ENCODE measurements around the gene MPO.

DNA sequence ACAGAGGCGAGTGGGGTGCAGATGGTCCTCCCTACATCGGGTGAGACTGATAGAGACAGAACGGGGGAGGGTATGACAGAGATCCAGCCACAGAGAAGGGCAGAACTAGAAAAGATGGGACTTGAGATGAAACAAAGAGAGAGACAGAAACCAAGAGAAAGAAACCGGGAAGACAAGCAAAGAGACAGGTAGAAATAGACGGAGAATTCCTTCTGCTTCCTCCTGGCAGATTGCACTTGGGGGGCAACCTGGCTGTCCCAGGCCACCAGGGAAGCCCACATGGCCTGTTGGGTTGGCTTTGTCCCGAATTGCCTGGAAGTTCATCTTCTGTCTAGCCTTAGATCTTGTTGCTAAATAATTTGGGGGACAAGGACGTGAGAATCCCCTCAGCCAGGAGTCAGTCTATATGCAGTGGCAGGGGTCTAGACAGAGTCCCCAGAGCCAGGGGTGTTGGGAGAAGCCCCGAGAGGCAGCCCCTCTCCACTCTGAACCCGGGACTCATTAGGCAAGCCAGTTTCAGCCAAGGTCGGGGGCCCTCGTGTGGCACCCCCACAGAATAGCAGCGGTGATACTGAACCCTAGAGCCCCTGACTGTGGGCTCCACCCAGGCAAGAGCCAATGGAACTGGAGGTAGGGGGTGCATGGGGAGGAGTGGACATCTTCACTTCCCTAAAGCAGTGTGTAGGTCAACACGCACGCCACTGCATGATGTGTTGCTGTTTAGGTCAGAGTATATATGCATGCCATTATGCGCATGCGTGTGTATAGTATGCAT, 48.5 kb upstream of the MPO start:
- TF ChIP-seq EZH2 (IDR thresholded peaks at IDR 0.05; ENCODE audit: low read length, missing control alignments) = peak; percentile 28
- TF ChIP-seq, protein P1, sequence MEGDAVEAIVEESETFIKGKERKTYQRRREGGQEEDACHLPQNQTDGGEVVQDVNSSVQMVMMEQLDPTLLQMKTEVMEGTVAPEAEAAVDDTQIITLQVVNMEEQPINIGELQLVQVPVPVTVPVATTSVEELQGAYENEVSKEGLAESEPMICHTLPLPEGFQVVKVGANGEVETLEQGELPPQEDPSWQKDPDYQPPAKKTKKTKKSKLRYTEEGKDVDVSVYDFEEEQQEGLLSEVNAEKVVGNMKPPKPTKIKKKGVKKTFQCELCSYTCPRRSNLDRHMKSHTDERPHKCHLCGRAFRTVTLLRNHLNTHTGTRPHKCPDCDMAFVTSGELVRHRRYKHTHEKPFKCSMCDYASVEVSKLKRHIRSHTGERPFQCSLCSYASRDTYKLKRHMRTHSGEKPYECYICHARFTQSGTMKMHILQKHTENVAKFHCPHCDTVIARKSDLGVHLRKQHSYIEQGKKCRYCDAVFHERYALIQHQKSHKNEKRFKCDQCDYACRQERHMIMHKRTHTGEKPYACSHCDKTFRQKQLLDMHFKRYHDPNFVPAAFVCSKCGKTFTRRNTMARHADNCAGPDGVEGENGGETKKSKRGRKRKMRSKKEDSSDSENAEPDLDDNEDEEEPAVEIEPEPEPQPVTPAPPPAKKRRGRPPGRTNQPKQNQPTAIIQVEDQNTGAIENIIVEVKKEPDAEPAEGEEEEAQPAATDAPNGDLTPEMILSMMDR (conservative IDR thresholded peaks at IDR 0.05 in 1 of 2, IDR thresholded peaks at IDR 0.05 in 1 of 2; ENCODE audit: low read depth in 1 of 2, low read length in 2 of 2) = peak; percentile 7 to 28
